Kidney (tissue), 14 donors: ENCODE measurements around the gene DCBLD2. TPM values are rescaled to one million over a fixed set of nuclear protein-coding genes. Genes with fewer than 3 reads are reported as not detected.

Experiments used
- DNase-seq, 5 donors: peaks; one replicate each; pipeline ENCODE4 v3.0.0-alpha.2; 2013 to 2020
- FAIRE-seq: peaks from 2 replicates; lab custom pipeline; 2012; peaks lifted over from hg19 to GRCh38; lab: Jason Lieb, UNC
- H3K27ac ChIP-seq, 2 donors: one replicate each; pipeline ENCODE4 v1.7.0; 2013; ENCODE audit warnings: low read depth in 2 of 2, low read length in 2 of 2, inconsistent platforms in 1 of 2
- H3K27me3 ChIP-seq: one replicate; pipeline ENCODE4 v1.7.1; 2013; ENCODE audit warnings: low read length, inconsistent platforms; ENCODE audit not compliant: control insufficient read depth, insufficient read depth
- H3K36me3 ChIP-seq, 3 donors: one replicate each; pipeline versions ENCODE4 v1.7.0 to v1.7.1; 2013; ENCODE audit warnings: low read length in 3 of 3, control low read depth in 1 of 3, inconsistent platforms in 1 of 3; ENCODE audit not compliant: insufficient read depth in 3 of 3, control insufficient read depth in 2 of 3
- H3K4me1 ChIP-seq, 3 donors: one replicate each; pipeline versions ENCODE4 v1.7.0 to v1.7.1; 2013; ENCODE audit warnings: low read length in 3 of 3, inconsistent platforms in 1 of 3, low read depth in 1 of 3; ENCODE audit not compliant: control insufficient read depth in 2 of 3, insufficient read depth in 2 of 3
- H3K4me3 ChIP-seq, 3 donors: one replicate each; pipeline versions ENCODE4 v1.7.0 to v1.8.1; 2013; ENCODE audit warnings: low read length in 3 of 3, control low read depth in 1 of 3, inconsistent platforms in 1 of 3
- H3K9ac ChIP-seq, 3 donors: one replicate each; pipeline versions ENCODE4 v1.7.0 to v1.7.1; 2013; ENCODE audit warnings: low read length in 3 of 3, control low read depth in 1 of 3, inconsistent platforms in 1 of 3
- H3K9me3 ChIP-seq, 3 donors: one replicate each; pipeline versions ENCODE4 v1.7.0 to v1.7.1; 2013; ENCODE audit warnings: low read length in 3 of 3, control low read depth in 1 of 3, inconsistent platforms in 1 of 3; ENCODE audit not compliant: control insufficient read depth in 2 of 3, insufficient read depth in 1 of 3
- intact Hi-C: fragments of 100-400 bp; cut with DNase I; formaldehyde crosslinking; loops from one replicate; pipeline ENCODE4 v1.11.1; 2022
- polyA plus RNA-seq: library from polyadenylated mRNA; stranded (reverse); fragments of 350-450 nt; fragmentation: Illumina TruSeq; extraction: RNeasy Lipid Tissue Mini Kit (QIAGEN cat#74804); gene quantifications from one replicate; pipeline ENCODE4 v1.2.3, GENCODE V29; 2014; ENCODE audit warnings: low read depth, low replicate concordance; ENCODE audit not compliant: insufficient read depth
- total RNA-seq: library from RNA; stranded (reverse); fragmentation: NEBNext Ultra II Directional; extraction: Animal tissue kit (Norgen Biotek cat#: 25700); gene quantifications from one replicate; pipeline ENCODE4 v1.2.1, GENCODE V29; 2021
- TF ChIP-seq, protein P1 (sequence below): IDR thresholded peaks from 3 replicates; pipeline ENCODE4 v1.5.1; 2012; ENCODE audit warnings: mild to moderate bottlenecking, moderate library complexity, borderline replicate concordance; ENCODE audit not compliant: insufficient read depth; ENCODE audit errors: extremely low read depth
- donor health status: control.
- donor health status: control.
- donor health status: control.
- donor health status: control.
- donor health status: control.
- donor health status: DM: yes; HTN: yes; CAD: no.
- donor health status: Normal renal cell carcinoma (clear cell type).

DCBLD2 gene
- total and polyA plus RNA-seq, 2 donors from 2014 or later = 8.0 to 39.3 TPM

DNA sequence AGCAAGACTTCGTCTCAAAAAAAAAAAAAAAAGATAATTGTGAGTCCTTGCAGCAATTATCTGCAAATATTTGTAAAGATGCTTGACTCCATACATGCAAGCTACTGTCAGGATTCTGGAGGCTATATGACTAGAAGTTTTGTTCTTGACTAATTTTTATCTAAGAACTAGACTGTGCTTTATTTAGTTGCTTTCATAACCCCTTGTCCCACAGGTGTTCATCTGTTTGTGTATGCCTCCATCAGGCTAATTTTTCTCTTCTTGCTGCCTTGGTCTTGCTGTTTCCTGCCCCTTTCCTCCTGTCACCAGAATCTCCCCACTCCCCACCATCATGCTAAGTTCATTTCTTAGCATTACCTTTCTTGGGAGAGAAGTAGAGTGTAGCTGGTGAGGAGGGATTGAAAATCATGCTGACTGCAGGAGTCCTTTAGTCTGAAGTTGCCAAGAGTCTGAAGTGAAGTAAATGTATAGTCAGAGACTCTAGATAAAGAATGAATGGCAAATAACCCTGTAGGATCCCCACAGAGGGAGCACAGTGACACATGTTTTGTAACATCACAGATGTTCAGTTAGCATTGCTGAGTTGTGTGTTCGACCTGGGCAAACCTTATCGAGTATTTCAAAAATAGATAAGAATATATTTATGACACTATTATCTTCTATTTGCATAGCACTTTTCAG, 125.9 kb downstream of the DCBLD2 start:
- H3K27ac ChIP-seq = peak overlapping the region in 1 of 2 donors; percentile 4
- peaks cover 3 to 15% (median 11%) of the 10 kb centered on the region in 3 donors for H3K4me1 ChIP-seq
- no peaks in the 10 kb centered on the region for H3K9me3 ChIP-seq
- no peak for FAIRE-seq
- H3K36me3 ChIP-seq = no peaks in the 10 kb centered on the region
- no peak for DNase-seq
- H3K27me3 ChIP-seq = no peaks in the 10 kb centered on the region
- no peak overlapping the region for H3K4me3 ChIP-seq
- intact Hi-C loops = no loop called here
- TF ChIP-seq, protein P1, sequence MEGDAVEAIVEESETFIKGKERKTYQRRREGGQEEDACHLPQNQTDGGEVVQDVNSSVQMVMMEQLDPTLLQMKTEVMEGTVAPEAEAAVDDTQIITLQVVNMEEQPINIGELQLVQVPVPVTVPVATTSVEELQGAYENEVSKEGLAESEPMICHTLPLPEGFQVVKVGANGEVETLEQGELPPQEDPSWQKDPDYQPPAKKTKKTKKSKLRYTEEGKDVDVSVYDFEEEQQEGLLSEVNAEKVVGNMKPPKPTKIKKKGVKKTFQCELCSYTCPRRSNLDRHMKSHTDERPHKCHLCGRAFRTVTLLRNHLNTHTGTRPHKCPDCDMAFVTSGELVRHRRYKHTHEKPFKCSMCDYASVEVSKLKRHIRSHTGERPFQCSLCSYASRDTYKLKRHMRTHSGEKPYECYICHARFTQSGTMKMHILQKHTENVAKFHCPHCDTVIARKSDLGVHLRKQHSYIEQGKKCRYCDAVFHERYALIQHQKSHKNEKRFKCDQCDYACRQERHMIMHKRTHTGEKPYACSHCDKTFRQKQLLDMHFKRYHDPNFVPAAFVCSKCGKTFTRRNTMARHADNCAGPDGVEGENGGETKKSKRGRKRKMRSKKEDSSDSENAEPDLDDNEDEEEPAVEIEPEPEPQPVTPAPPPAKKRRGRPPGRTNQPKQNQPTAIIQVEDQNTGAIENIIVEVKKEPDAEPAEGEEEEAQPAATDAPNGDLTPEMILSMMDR = no peak
- H3K9ac ChIP-seq = no peak overlapping the region

GRCh38 chr3:98772022-98772421, 129.5 kb downstream of the DCBLD2 start:
- Histone ChIP-seq H3K27me3 (no peaks in the 10 kb centered on the region), H3K9me3 (no peaks in the 10 kb centered on the region), H3K27ac (no peak overlapping the region), H3K4me3 (no peak overlapping the region), H3K9ac (no peak overlapping the region), H3K4me1 (peaks cover 0 to 7% (median 4%) of the 10 kb centered on the region in 3 donors), H3K36me3 (no peaks in the 10 kb centered on the region)
- no peak for DNase-seq
- intact Hi-C loops = no loop called here
- TF ChIP-seq, protein P1 = no peak
- no peak for FAIRE-seq

- FAIRE-seq = no peak
- peak in 1 of 5 donors; percentile 76 for DNase-seq
- H3K4me3 ChIP-seq = no peak overlapping the region
Observed at GRCh38 chr3:98770261-98771039, 131.0 kb downstream of the DCBLD2 start.

More at GRCh38 chr3:98770261-98771039, 131.0 kb downstream of the DCBLD2 start:
- peaks cover 0 to 10% (median 4%) of the 10 kb centered on the region in 3 donors for H3K4me1 ChIP-seq
- intact Hi-C loops = no loop called here
- no peaks in the 10 kb centered on the region for H3K36me3 ChIP-seq
- peak overlapping the region in 1 of 3 donors; percentile 35 for H3K9ac ChIP-seq
- no peaks in the 10 kb centered on the region for H3K9me3 ChIP-seq
- H3K27me3 ChIP-seq = no peaks in the 10 kb centered on the region
- TF ChIP-seq, protein P1 = no peak
- H3K27ac ChIP-seq = peak overlapping the region; percentile 37 to 40
